HCT116 (cell line): ENCODE results near the gene AK4. TPM values are rescaled to one million over a fixed set of nuclear protein-coding genes. Genes with fewer than 3 reads are reported as not detected.

ENCODE experiments used
- ATAC-seq: fragments of 200-7000 bp; cut with Tn5 transposase; 2 replicates; pipeline ENCODE4 v1.9.1; 2020; ENCODE audit warnings: mild to moderate bottlenecking, moderate library complexity
- BruUV-seq: library from RNA; stranded (reverse); fragments of 400-500 nt; replicated peaks from 2 replicates; lab custom pipeline; 2021; lab: Mats Ljungman, UMichigan
- CTCF ChIA-PET: fragments of 300-600 bp; sonication (Branson Sonifier 250); formaldehyde crosslinking; loops from one replicate; lab custom pipeline; 2021; ENCODE audit warnings: antibody characterized with exemption; lab: Charles Lee
- POLR2A ChIA-PET: fragments of 300-600, 350-600 bp; sonication (Branson Sonifier 250); formaldehyde crosslinking; loops from one replicate; lab custom pipeline; 2021; ENCODE audit warnings: antibody characterized with exemption; lab: Charles Lee
- RAD21 ChIA-PET, 2 experiments: fragments of 300-600 bp; sonication (Branson Sonifier 250); formaldehyde crosslinking; loops; one replicate each; lab custom pipeline; 2023; ENCODE audit warnings: low total read pairs in 2 of 2; ENCODE audit not compliant: uncharacterized antibody in 2 of 2, unreplicated experiment in 2 of 2, low non-redundant PET in 1 of 2; lab: Charles Lee
- DNase-seq: peaks from one replicate; pipeline ENCODE4 v3.0.0-alpha.2; 2010; ENCODE audit warnings: low read depth, low spot score
- H2AFZ ChIP-seq: fragments of 200-600 bp; shearing (Covaris generic), sonication (generic); 2 replicates; pipeline ENCODE4 v1.6.1; 2017; ENCODE audit warnings: low read depth, mixed run types, mixed read lengths, antibody characterized with exemption, low read length; ENCODE audit not compliant: poor library complexity, severe bottlenecking
- H3K27ac ChIP-seq: 2 replicates; pipeline ENCODE4 v1.5.1; 2012; ENCODE audit warnings: low read depth, low read length
- H3K27me3 ChIP-seq: fragments of 200-600 bp; sonication (generic); 2 replicates; pipeline ENCODE4 v1.6.1; 2016; ENCODE audit warnings: mixed run types, low read length, mixed read lengths; ENCODE audit not compliant: insufficient read depth
- H3K36me3 ChIP-seq, 2 experiments: fragments of 200-500 bp in 1 of 2; fragments of 200-600 bp in 1 of 2; sonication (Bioruptor generic) in 1 of 2; sonication (generic) in 1 of 2; 2 replicates each; pipeline versions ENCODE4 v1.5.1 to v1.6.1; 2014 to 2016; ENCODE audit warnings: low read length in 2 of 2, inconsistent platforms in 1 of 2, mixed read lengths in 1 of 2, mixed run types in 1 of 2; ENCODE audit not compliant: insufficient read depth in 2 of 2, control insufficient read depth in 1 of 2
- H3K4me1 ChIP-seq, 2 experiments: fragments of 200-600 bp in 1 of 2; sonication (generic) in 1 of 2; 2 replicates each; pipeline versions ENCODE4 v1.5.1 to v1.6.1; 2012 to 2017; ENCODE audit warnings: low read length in 2 of 2, inconsistent platforms in 1 of 2, mild to moderate bottlenecking in 1 of 2, mixed read lengths in 1 of 2, mixed run types in 1 of 2, moderate library complexity in 1 of 2; ENCODE audit not compliant: insufficient read depth in 2 of 2, control insufficient read depth in 1 of 2
- H3K4me2 ChIP-seq: fragments of 200-600 bp; sonication (generic); 2 replicates; pipeline ENCODE4 v1.6.1; 2017; ENCODE audit warnings: mixed run types, low read length, mixed read lengths
- H3K4me3 ChIP-seq, 2 experiments: fragments of 200-600 bp in 1 of 2; sonication (generic) in 1 of 2; replicated peaks in 1 of 2; 2 replicates each; pipeline ENCODE4 v1.5.1; 2011 to 2016; ENCODE audit warnings: low read length in 2 of 2, control low read depth in 1 of 2, low read depth in 1 of 2, mild to moderate bottlenecking in 1 of 2, mixed read lengths in 1 of 2, mixed run types in 1 of 2
- H3K79me2 ChIP-seq: fragments of 200-600 bp; sonication (generic); 2 replicates; pipeline ENCODE4 v1.6.1; 2017; ENCODE audit warnings: mild to moderate bottlenecking, mixed run types, low read length, moderate library complexity, mixed read lengths; ENCODE audit not compliant: insufficient read depth
- H3K9ac ChIP-seq: fragments of 200-600 bp; sonication (generic); 2 replicates; pipeline ENCODE4 v1.6.1; 2016; ENCODE audit warnings: low read length, mixed read lengths
- H3K9me2 ChIP-seq: fragments of 200-600 bp; sonication (generic), shearing (Covaris generic); 2 replicates; pipeline ENCODE4 v1.6.1; 2017; ENCODE audit warnings: mixed run types, mild to moderate bottlenecking, moderate library complexity; ENCODE audit not compliant: insufficient read depth
- H3K9me3 ChIP-seq, 2 experiments: fragments of 200-500 bp in 1 of 2; fragments of 200-600 bp in 1 of 2; sonication (Bioruptor generic) in 1 of 2; sonication (generic) in 1 of 2; 2 replicates each; pipeline ENCODE4 v1.6.1; 2014 to 2017; ENCODE audit warnings: low read length in 2 of 2, mixed read lengths in 2 of 2, inconsistent platforms in 1 of 2, low read depth in 1 of 2, mild to moderate bottlenecking in 1 of 2, mixed run types in 1 of 2, moderate library complexity in 1 of 2; ENCODE audit not compliant: control insufficient read depth in 1 of 2, insufficient read depth in 1 of 2
- H4K20me1 ChIP-seq: fragments of 200-600 bp; sonication (generic), shearing (Covaris generic); 2 replicates; pipeline ENCODE4 v1.6.1; 2017; ENCODE audit warnings: mixed run types, mild to moderate bottlenecking, moderate library complexity; ENCODE audit not compliant: insufficient read depth
- CBX3 ChIP-seq: IDR thresholded peaks from 2 replicates; pipeline ENCODE4 v1.6.1; 2012; ENCODE audit warnings: low read depth
- JUND ChIP-seq: IDR thresholded peaks from 2 replicates; pipeline ENCODE4 v1.6.1; 2012
- ZNF274 ChIP-seq: fragments of 200-500 bp; sonication (Bioruptor generic); IDR thresholded peaks from 2 replicates; pipeline ENCODE4 v1.6.1; 2014; ENCODE audit warnings: mild to moderate bottlenecking, low read depth, low read length, inconsistent platforms
- intact Hi-C: fragments of 100-400 bp; cut with micrococcal nuclease; formaldehyde crosslinking; loops from 2 replicates; pipeline ENCODE4 v1.10.0; 2022
- total RNA-seq: library from RNA; stranded (reverse); gene quantifications from one replicate; pipeline ENCODE4 v1.2.1, GENCODE V29; 2021; ENCODE audit not compliant: unreplicated experiment
- TF ChIP-seq, protein P1 (sequence below): IDR thresholded peaks from 2 replicates; pipeline ENCODE4 v1.6.1; 2011; ENCODE audit warnings: mild to moderate bottlenecking, low read length, moderate library complexity; ENCODE audit not compliant: insufficient replicate concordance; ENCODE audit errors: extremely low read depth
- TF ChIP-seq, protein P2 (sequence below): IDR thresholded peaks from 2 replicates; pipeline ENCODE4 v1.6.1; 2012

The AK4 gene
- total RNA-seq, 1 experiment from 2014 or later: 51.5 TPM

DNA sequence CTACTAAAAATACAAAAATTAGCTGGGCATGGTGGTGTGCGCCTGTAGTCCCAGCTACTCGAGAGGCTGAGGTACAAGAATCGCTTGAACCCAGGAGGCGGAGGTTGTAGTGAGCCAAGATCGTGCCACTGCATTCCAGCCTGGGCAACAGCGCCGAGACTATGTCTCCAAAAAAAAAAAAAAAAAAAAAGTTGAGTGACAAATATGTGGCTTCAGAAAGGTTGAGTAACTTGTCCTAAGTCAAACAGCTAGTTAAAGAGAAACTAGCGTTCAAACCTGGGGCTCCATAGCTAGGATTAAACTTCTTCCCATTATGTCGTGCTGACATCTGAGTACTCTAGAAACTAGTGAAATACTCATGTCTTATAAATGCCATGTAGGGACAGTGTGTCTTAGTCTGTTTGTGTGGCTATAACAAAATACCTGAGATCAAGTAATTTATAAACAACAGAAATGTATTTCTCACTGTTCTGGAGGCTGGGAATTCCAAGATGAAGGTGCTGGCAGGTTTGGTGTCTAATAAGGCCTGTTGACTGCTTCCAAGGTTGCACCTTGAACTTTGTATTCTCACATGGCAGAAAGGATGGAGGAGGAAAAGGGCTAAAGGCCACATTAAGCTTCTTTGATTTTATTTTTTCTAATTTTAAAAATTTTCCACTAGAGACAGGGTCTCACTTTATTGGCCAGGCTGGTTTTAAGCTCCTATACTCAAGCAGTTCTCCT, 12.0 kb downstream of the AK4 start:
- Histone ChIP-seq H3K9me3 (no peaks in the 10 kb centered on the region), H2AFZ (no peak overlapping the region), H3K36me3 (no peaks in the 10 kb centered on the region), H3K4me1 (peaks cover 0 to 11% of the 10 kb centered on the region in 2 experiments; a peak in 1 of 4 replicates), H3K4me2 (no peak overlapping the region), H3K27ac (no peak overlapping the region), H3K9me2 (no peaks in the 10 kb centered on the region), H3K27me3 (no peaks in the 10 kb centered on the region), H3K79me2 (peaks cover 87% of the 10 kb centered on the region), H3K4me3 (no peak overlapping the region), H4K20me1 (peaks cover 9% of the 10 kb centered on the region; the same call in 1 of the 2 replicates), H3K9ac (no peak overlapping the region)
- CTCF ChIA-PET: no interaction called here
- intact Hi-C loops: no loop called here
- TF ChIP-seq ZNF274: no peak
- TF ChIP-seq, protein P1, sequence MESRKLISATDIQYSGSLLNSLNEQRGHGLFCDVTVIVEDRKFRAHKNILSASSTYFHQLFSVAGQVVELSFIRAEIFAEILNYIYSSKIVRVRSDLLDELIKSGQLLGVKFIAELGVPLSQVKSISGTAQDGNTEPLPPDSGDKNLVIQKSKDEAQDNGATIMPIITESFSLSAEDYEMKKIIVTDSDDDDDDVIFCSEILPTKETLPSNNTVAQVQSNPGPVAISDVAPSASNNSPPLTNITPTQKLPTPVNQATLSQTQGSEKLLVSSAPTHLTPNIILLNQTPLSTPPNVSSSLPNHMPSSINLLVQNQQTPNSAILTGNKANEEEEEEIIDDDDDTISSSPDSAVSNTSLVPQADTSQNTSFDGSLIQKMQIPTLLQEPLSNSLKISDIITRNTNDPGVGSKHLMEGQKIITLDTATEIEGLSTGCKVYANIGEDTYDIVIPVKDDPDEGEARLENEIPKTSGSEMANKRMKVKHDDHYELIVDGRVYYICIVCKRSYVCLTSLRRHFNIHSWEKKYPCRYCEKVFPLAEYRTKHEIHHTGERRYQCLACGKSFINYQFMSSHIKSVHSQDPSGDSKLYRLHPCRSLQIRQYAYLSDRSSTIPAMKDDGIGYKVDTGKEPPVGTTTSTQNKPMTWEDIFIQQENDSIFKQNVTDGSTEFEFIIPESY: no peak
- TF ChIP-seq JUND: no peak
- no peak for TF ChIP-seq CBX3
- TF ChIP-seq, protein P2, sequence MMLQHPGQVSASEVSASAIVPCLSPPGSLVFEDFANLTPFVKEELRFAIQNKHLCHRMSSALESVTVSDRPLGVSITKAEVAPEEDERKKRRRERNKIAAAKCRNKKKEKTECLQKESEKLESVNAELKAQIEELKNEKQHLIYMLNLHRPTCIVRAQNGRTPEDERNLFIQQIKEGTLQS: no peak
- POLR2A ChIA-PET: no interaction called here
- no TSS peak for BruUV-seq
- RAD21 ChIA-PET: no interaction called here
- no peak for ATAC-seq
- DNase-seq: no peak
